ENCODE measurements around the gene GPRIN3.

DNA sequence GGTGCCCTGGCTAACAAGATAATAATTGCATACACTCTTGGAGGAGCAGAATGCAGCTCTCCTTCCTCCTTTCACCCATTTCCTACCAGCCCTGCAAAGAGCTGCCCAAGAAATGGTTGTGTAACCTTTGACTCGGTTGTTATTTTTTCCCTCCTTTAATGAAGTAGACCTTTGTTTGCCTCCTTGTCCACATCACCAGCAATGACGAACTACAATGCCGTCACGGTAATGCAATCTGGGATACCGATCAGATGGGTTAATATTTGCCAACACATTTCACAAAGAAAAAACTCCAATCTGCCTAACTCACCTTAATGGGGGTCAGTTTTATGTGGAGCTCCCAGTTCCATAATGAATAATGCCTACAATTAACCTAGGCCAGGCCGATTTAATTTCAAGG lies 32.0 kb downstream of the GPRIN3 start:
- TF ChIP-seq, protein P1, sequence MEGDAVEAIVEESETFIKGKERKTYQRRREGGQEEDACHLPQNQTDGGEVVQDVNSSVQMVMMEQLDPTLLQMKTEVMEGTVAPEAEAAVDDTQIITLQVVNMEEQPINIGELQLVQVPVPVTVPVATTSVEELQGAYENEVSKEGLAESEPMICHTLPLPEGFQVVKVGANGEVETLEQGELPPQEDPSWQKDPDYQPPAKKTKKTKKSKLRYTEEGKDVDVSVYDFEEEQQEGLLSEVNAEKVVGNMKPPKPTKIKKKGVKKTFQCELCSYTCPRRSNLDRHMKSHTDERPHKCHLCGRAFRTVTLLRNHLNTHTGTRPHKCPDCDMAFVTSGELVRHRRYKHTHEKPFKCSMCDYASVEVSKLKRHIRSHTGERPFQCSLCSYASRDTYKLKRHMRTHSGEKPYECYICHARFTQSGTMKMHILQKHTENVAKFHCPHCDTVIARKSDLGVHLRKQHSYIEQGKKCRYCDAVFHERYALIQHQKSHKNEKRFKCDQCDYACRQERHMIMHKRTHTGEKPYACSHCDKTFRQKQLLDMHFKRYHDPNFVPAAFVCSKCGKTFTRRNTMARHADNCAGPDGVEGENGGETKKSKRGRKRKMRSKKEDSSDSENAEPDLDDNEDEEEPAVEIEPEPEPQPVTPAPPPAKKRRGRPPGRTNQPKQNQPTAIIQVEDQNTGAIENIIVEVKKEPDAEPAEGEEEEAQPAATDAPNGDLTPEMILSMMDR (IDR thresholded peaks at IDR 0.05; ENCODE audit: low read depth, low read length): no peak
- no peak for TF ChIP-seq EZH2phosphoT487 (IDR thresholded peaks at IDR 0.05; ENCODE audit: low read depth)

Data from OCI-LY3 (cell line).